ENCODE measurements around the gene EPHA6. TPM values are rescaled to one million over a fixed set of nuclear protein-coding genes. Genes with fewer than 3 reads are reported as not detected.

The EPHA6 gene
- total and polyA plus RNA-seq, 2 donors (not counting 1 experiment from before 2014, with no cell fraction given), result not detected

DNA sequence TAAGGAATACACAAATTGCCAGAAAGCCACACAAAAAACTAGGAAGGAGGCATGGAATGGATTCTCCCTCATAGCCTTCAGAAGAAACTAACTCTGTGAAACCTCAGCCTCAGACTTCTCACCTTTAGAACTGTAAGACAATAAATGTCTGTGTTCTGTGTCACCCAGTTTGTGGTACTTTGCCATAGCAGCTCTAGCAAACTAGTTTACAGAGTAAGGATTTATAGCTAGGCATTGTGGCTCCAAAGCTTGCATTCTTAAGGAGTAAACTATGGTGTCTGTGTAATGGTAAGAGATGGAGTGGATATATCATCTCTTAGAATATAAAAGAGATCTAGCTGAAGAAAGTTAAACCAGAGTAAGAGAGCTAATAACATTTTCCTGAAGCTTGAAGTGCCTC, 18.9 kb downstream of the EPHA6 start:
- intact Hi-C loops (cut with micrococcal nuclease), result no loop called here
- no peak overlapping the region for H3K27ac Mint-ChIP-seq
- no peak overlapping the region for H3K4me3 ChIP-seq (ENCODE audit: control extremely low read depth in 1 of 5, extremely low read depth in 1 of 5, insufficient read depth in 1 of 5, low read depth in 2 of 5, low read length in 4 of 5)
- H3K9ac ChIP-seq (ENCODE audit: low read length), result no peak overlapping the region
- ChIA-PET POLR2A (no interaction called here), CTCF (no interaction called here)
- H3K27me3 ChIP-seq (replicated peaks in 1 of 4; ENCODE audit: control extremely low read depth in 1 of 4, control insufficient read depth in 3 of 4, insufficient read depth in 4 of 4, low read length in 3 of 4), result no peaks in the 10 kb centered on the region
- DNase-seq (no peak), ATAC-seq (ENCODE audit: low read depth) (no peak)
- no peaks in the 10 kb centered on the region for H3K79me2 ChIP-seq (ENCODE audit: control insufficient read depth, insufficient read depth, low read length)
- no peaks in the 10 kb centered on the region for H3K36me3 ChIP-seq (replicated peaks in 1 of 2; ENCODE audit: control extremely low read depth in 1 of 2, control insufficient read depth in 1 of 2, extremely low read depth in 1 of 2, insufficient read depth in 2 of 2, low read length in 1 of 2)
- TF ChIP-seq EZH2 (IDR thresholded peaks at IDR 0.05; ENCODE audit: borderline replicate concordance, insufficient read depth, low read depth, low read length, poor library complexity, severe bottlenecking), result no peak
- TF ChIP-seq, protein P1, sequence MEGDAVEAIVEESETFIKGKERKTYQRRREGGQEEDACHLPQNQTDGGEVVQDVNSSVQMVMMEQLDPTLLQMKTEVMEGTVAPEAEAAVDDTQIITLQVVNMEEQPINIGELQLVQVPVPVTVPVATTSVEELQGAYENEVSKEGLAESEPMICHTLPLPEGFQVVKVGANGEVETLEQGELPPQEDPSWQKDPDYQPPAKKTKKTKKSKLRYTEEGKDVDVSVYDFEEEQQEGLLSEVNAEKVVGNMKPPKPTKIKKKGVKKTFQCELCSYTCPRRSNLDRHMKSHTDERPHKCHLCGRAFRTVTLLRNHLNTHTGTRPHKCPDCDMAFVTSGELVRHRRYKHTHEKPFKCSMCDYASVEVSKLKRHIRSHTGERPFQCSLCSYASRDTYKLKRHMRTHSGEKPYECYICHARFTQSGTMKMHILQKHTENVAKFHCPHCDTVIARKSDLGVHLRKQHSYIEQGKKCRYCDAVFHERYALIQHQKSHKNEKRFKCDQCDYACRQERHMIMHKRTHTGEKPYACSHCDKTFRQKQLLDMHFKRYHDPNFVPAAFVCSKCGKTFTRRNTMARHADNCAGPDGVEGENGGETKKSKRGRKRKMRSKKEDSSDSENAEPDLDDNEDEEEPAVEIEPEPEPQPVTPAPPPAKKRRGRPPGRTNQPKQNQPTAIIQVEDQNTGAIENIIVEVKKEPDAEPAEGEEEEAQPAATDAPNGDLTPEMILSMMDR (IDR thresholded peaks at IDR 0.05), result no peak
- no peak overlapping the region for H2AFZ ChIP-seq (ENCODE audit: insufficient read depth, low read depth, low read length, poor library complexity, severe bottlenecking)
- H3K9me3 ChIP-seq (ENCODE audit: control extremely low read depth in 1 of 3, control insufficient read depth in 2 of 3, insufficient read depth in 1 of 3, low read length in 2 of 3), result no peaks in the 10 kb centered on the region
- H3K4me2 ChIP-seq (replicated peaks; ENCODE audit: low read depth, low read length, poor library complexity, severe bottlenecking), result no peak overlapping the region
- no peaks in the 10 kb centered on the region for H4K20me1 ChIP-seq (ENCODE audit: control insufficient read depth, insufficient read depth, low read length, poor library complexity, severe bottlenecking)
- H3K4me3 Mint-ChIP-seq, result no peak overlapping the region
- H3K9me3 Mint-ChIP-seq (ENCODE audit: insufficient read depth), result no peaks in the 10 kb centered on the region
- H3K27me3 Mint-ChIP-seq, result no peaks in the 10 kb centered on the region
- H3K4me1 ChIP-seq (ENCODE audit: control insufficient read depth in 2 of 2, insufficient read depth in 2 of 2, low read length in 2 of 2), result no peaks in the 10 kb centered on the region
- no peaks in the 10 kb centered on the region for H3K4me1 Mint-ChIP-seq
- H3K27ac ChIP-seq (ENCODE audit: low read length in 2 of 2), result no peak overlapping the region

DNA sequence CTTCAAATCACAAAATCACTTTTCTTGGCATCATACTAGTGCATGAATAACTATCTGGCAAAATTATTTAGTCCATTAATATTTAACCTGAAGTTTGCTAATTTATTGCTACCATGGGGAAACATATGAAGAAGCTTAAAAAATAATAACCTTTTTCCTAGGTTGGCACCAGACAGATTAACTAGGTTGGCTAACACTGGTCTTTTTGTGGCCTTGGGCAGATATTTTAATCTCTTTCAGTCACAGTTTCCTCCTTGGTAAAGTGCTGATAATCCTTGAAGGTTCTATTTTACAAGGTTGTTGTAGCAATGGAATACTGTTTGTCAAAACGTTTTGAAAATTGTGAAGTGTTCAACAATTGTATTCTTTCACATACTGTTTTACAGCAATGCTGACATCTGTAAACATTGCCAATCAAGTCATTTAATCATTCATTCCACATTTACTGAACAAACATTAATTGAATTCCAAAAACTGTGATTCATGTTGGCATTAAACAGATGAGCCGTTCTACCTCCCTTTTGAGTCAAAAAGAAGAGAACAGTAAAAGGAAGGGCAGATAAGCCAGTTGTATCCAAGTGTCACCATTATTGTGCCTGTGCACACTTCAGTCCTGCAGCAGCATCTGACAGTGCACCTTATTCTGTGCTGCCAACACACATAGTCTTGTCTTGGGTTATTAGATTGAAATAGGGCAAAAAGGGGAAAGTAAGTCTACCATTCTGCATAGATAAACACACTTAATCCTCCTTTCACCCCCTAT, 21.9 kb downstream of the EPHA6 start:
- no peak overlapping the region for H3K4me3 Mint-ChIP-seq
- H3K27me3 Mint-ChIP-seq, result no peaks in the 10 kb centered on the region
- intact Hi-C loops (cut with micrococcal nuclease), result no loop called here

More for the DNA sequence above, 21.9 kb downstream of the EPHA6 start:
- no peak for DNase-seq
- CTCF ChIA-PET, result no interaction called here
- Histone ChIP-seq H3K4me1 (ENCODE audit: control insufficient read depth in 2 of 2, insufficient read depth in 2 of 2, low read length in 2 of 2) (no peaks in the 10 kb centered on the region), H2AFZ (ENCODE audit: insufficient read depth, low read depth, low read length, poor library complexity, severe bottlenecking) (no peak overlapping the region), H3K4me3 (ENCODE audit: control extremely low read depth in 1 of 5, extremely low read depth in 1 of 5, insufficient read depth in 1 of 5, low read depth in 2 of 5, low read length in 4 of 5) (no peak overlapping the region), H4K20me1 (ENCODE audit: control insufficient read depth, insufficient read depth, low read length, poor library complexity, severe bottlenecking) (no peaks in the 10 kb centered on the region), H3K4me2 (replicated peaks; ENCODE audit: low read depth, low read length, poor library complexity, severe bottlenecking) (no peak overlapping the region), H3K9me3 (ENCODE audit: control extremely low read depth in 1 of 3, control insufficient read depth in 2 of 3, insufficient read depth in 1 of 3, low read length in 2 of 3) (no peaks in the 10 kb centered on the region), H3K79me2 (ENCODE audit: control insufficient read depth, insufficient read depth, low read length) (no peaks in the 10 kb centered on the region), H3K9ac (ENCODE audit: low read length) (no peak overlapping the region), H3K27me3 (replicated peaks in 1 of 4; ENCODE audit: control extremely low read depth in 1 of 4, control insufficient read depth in 3 of 4, insufficient read depth in 4 of 4, low read length in 3 of 4) (no peaks in the 10 kb centered on the region), H3K36me3 (replicated peaks in 1 of 2; ENCODE audit: control extremely low read depth in 1 of 2, control insufficient read depth in 1 of 2, extremely low read depth in 1 of 2, insufficient read depth in 2 of 2, low read length in 1 of 2) (no peaks in the 10 kb centered on the region), H3K27ac (ENCODE audit: low read length in 2 of 2) (no peak overlapping the region)
- Mint-ChIP-seq H3K27ac (no peak overlapping the region), H3K4me1 (no peaks in the 10 kb centered on the region), H3K9me3 (ENCODE audit: insufficient read depth) (no peaks in the 10 kb centered on the region)
- ATAC-seq (ENCODE audit: low read depth), result no peak
- POLR2A ChIA-PET, result no interaction called here
- 100% methylated on average over 1 of the region's 2 CpGs for WGBS (ENCODE audit: insufficient coverage)
- TF ChIP-seq EZH2 (IDR thresholded peaks at IDR 0.05; ENCODE audit: borderline replicate concordance, insufficient read depth, low read depth, low read length, poor library complexity, severe bottlenecking), result no peak
- TF ChIP-seq, protein P1 (IDR thresholded peaks at IDR 0.05), result no peak

Measured in B cell (primary cell).